Loucy (cell line): ENCODE measurements around the gene NOBOX.
"Not testable (repeated sequence)": the region's sequence is repeated elsewhere in the genome, so short reads cannot be mapped to it uniquely, and the experiment has no call there.

Experiments used
- H2AFZ ChIP-seq: fragments of 200-600 bp; sonication (generic); 2 replicates; pipeline ENCODE4 v1.6.0; 2016; ENCODE audit warnings: antibody characterized with exemption, mild to moderate bottlenecking, low read length, moderate library complexity
- H3F3A ChIP-seq: fragments of 200-600 bp; 2 replicates; pipeline ENCODE4 v1.6.0; 2016; ENCODE audit warnings: antibody characterized with exemption, low read depth, mild to moderate bottlenecking
- H3K27me3 ChIP-seq: fragments of 200-600 bp; sonication (generic); 2 replicates; pipeline ENCODE4 v1.6.1; 2014; ENCODE audit warnings: low read length, mild to moderate bottlenecking; ENCODE audit not compliant: insufficient read depth, poor library complexity, severe bottlenecking
- H3K36me3 ChIP-seq: fragments of 200-600 bp; sonication (generic); 2 replicates; pipeline ENCODE4 v1.6.1; 2016; ENCODE audit warnings: low read length; ENCODE audit not compliant: insufficient read depth
- H3K4me1 ChIP-seq: fragments of 200-600 bp; sonication (generic); 2 replicates; pipeline ENCODE4 v1.5.1; 2014; ENCODE audit warnings: low read length, mild to moderate bottlenecking; ENCODE audit not compliant: insufficient read depth, poor library complexity, severe bottlenecking
- H3K4me2 ChIP-seq: fragments of 200-600 bp; sonication (generic); 2 replicates; pipeline ENCODE4 v1.6.0; 2014; ENCODE audit warnings: antibody characterized with exemption, low read length, low read depth, mild to moderate bottlenecking; ENCODE audit not compliant: poor library complexity, severe bottlenecking
- H3K4me3 ChIP-seq: fragments of 200-600 bp; sonication (generic); 2 replicates; pipeline ENCODE4 v1.5.1; 2014; ENCODE audit warnings: low read length, mild to moderate bottlenecking, mixed read lengths; ENCODE audit not compliant: poor library complexity, severe bottlenecking
- H3K79me2 ChIP-seq: fragments of 200-600 bp; sonication (generic); 2 replicates; pipeline ENCODE4 v1.6.1; 2014; ENCODE audit warnings: low read length; ENCODE audit not compliant: insufficient read depth
- H3K9ac ChIP-seq: fragments of 200-600 bp; sonication (generic); 2 replicates; pipeline ENCODE4 v1.6.0; 2014; ENCODE audit warnings: mild to moderate bottlenecking, low read depth, low read length, moderate library complexity; ENCODE audit not compliant: poor library complexity, severe bottlenecking
- H3K9me2 ChIP-seq: fragments of 200-600 bp; sonication (generic); replicated peaks from 2 replicates; pipeline ENCODE4 v1.6.1; 2016; ENCODE audit warnings: low read depth, low read length, mixed read lengths
- H3K9me3 ChIP-seq: fragments of 200-600 bp; sonication (generic); 2 replicates; pipeline ENCODE4 v1.6.1; 2014; ENCODE audit warnings: mild to moderate bottlenecking, antibody characterized with exemption, low read length, low read depth; ENCODE audit not compliant: insufficient read depth
- H4K20me1 ChIP-seq: fragments of 200-600 bp; sonication (generic); 2 replicates; pipeline ENCODE4 v1.6.0; 2014; ENCODE audit warnings: antibody characterized with exemption, low read length, mild to moderate bottlenecking; ENCODE audit not compliant: insufficient read depth, poor library complexity, severe bottlenecking
- EZH2phosphoT487 ChIP-seq: fragments of 200-600 bp; IDR thresholded peaks from 2 replicates; pipeline ENCODE4 v1.6.1; 2018; ENCODE audit warnings: antibody characterized with exemption, mild to moderate bottlenecking, moderate library complexity, borderline replicate concordance
- TF ChIP-seq, protein P1 (sequence below): fragments of 200-600 bp; sonication (generic); conservative IDR thresholded peaks from 2 replicates; pipeline ENCODE4 v1.5.1; 2014; ENCODE audit warnings: mild to moderate bottlenecking, antibody characterized with exemption, low read length

Gene NOBOX

DNA sequence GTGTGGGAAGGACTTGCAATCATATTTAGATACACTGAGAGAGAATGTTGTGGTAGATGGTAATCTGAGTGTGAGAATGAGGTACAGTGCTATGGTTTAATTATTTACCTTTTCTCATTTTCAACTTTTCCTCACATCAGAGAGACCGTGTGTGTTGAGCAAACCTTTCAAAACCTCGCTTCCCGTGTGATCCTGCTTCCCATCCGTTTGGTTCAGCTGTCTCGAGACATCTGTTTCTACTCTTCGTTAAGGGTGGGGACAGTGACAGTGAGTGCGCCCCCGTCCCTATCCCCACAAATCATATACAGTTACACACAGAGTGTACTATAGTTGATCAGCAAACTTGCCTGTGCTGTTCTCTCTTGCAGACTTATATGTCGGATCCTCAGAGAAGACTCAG is 33.0 kb upstream of the NOBOX start:
- no peak overlapping the region for H3K9ac ChIP-seq
- H3K4me3 ChIP-seq = no peak overlapping the region
- H2AFZ ChIP-seq = no peak overlapping the region
- H3K4me1 ChIP-seq = no peaks in the 10 kb centered on the region
- no peaks in the 10 kb centered on the region for H3K9me2 ChIP-seq
- no peaks in the 10 kb centered on the region for H3F3A ChIP-seq
- H3K4me2 ChIP-seq = no peak overlapping the region
- TF ChIP-seq, protein P1, sequence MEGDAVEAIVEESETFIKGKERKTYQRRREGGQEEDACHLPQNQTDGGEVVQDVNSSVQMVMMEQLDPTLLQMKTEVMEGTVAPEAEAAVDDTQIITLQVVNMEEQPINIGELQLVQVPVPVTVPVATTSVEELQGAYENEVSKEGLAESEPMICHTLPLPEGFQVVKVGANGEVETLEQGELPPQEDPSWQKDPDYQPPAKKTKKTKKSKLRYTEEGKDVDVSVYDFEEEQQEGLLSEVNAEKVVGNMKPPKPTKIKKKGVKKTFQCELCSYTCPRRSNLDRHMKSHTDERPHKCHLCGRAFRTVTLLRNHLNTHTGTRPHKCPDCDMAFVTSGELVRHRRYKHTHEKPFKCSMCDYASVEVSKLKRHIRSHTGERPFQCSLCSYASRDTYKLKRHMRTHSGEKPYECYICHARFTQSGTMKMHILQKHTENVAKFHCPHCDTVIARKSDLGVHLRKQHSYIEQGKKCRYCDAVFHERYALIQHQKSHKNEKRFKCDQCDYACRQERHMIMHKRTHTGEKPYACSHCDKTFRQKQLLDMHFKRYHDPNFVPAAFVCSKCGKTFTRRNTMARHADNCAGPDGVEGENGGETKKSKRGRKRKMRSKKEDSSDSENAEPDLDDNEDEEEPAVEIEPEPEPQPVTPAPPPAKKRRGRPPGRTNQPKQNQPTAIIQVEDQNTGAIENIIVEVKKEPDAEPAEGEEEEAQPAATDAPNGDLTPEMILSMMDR = no peak
- TF ChIP-seq EZH2phosphoT487 = no peak
- H4K20me1 ChIP-seq = no peaks in the 10 kb centered on the region
- no peaks in the 10 kb centered on the region for H3K79me2 ChIP-seq
- H3K9me3 ChIP-seq = no peaks in the 10 kb centered on the region
- no peaks in the 10 kb centered on the region for H3K36me3 ChIP-seq
- no peaks in the 10 kb centered on the region for H3K27me3 ChIP-seq

DNA sequence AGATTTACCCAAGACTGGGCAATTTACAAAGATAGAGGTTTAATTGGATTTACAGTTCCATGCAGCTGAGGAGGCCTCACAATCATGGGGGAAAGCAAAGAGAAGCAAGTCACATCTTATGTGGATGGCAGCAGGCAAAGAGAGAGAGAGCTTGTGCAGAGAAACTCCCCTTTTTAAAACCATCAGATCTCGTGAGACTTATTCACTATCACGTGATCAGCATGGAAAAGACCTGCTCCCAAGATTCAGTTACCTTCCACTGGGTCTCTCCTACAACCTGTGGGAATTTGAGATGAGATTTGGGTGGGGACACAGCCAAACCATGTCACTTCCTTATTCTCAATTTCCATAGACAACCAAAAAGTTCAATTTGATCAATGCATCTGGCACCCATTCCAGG is 24.9 kb upstream of the NOBOX start:
- Histone ChIP-seq H3K4me2 (no peak overlapping the region), H3F3A (no peaks in the 10 kb centered on the region), H2AFZ (no peak overlapping the region), H3K9me2 (no peaks in the 10 kb centered on the region), H3K4me1 (no peaks in the 10 kb centered on the region), H3K79me2 (no peaks in the 10 kb centered on the region), H3K4me3 (no peak overlapping the region), H3K9me3 (no peaks in the 10 kb centered on the region), H4K20me1 (no peaks in the 10 kb centered on the region), H3K9ac (no peak overlapping the region), H3K27me3 (no peaks in the 10 kb centered on the region), H3K36me3 (no peaks in the 10 kb centered on the region)
- no peak for TF ChIP-seq EZH2phosphoT487
- TF ChIP-seq, protein P1 = no peak

DNA sequence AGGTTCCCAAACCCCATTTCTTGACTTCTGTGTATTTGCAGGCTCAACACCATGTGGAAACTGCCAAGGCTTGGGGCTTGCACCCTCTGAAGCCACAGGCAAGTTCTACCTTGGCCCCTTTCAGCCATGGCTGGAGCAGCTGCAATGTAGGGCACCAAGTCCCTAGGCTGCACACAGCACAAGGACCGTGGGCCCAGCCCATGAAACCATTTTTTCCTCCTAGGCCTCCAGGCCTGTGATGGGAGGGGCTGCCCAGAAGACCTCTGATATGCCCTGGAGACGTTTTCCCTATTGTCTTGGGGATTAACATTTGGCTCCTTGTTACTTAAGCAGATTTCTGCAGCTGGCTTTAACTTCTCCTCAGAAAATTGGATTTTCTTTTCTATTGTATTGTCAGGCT is 24.0 kb upstream of the NOBOX start:
- not testable (repeated sequence) for H3K9ac ChIP-seq, H3K27me3 ChIP-seq, H3K79me2 ChIP-seq, H3K9me3 ChIP-seq, H3K9me2 ChIP-seq, H4K20me1 ChIP-seq, H3K36me3 ChIP-seq, H2AFZ ChIP-seq, H3F3A ChIP-seq, H3K4me2 ChIP-seq, H3K4me3 ChIP-seq, H3K4me1 ChIP-seq

DNA sequence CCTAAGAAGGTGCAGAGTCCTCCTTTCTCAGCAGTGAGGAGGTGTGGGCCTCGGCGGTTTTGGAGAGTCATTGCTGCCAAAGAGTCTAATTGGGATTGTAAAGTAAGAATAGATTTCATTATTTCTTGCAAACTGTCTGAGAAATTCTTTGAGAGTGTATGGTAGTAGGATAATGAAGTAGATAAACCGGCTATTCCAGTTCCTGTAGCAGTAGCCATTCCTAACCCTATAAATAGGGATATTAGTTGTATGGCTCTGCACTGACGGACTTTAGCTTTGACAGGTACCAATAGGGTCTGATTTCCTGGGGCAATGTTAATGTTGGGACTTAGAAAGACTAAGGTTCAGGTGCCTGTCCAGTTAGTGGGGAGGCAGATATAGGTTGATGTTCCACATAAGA is 15.4 kb upstream of the NOBOX start:
- not testable (repeated sequence) for H3K79me2 ChIP-seq, H3K4me2 ChIP-seq, H3K27me3 ChIP-seq, H3K9me3 ChIP-seq, H3K9ac ChIP-seq, H4K20me1 ChIP-seq, H3K36me3 ChIP-seq, H3F3A ChIP-seq, H3K4me1 ChIP-seq, H3K9me2 ChIP-seq, H2AFZ ChIP-seq, H3K4me3 ChIP-seq
